ENCODE results near the gene ANKRD27.
"Not testable (repeated sequence)": the region's sequence is repeated elsewhere in the genome, so short reads cannot be mapped to it uniquely, and the experiment has no call there.

GRCh38 chr19:32571471-32572075 is 103.4 kb downstream of the ANKRD27 start:
- not testable (repeated sequence) for TF ChIP-seq ZNF274 (IDR thresholded peaks at IDR 0.05; ENCODE audit: low read length); ZNF274 (tag by site-specific recombination; IDR thresholded peaks at IDR 0.05; ENCODE audit: borderline replicate concordance); ZNF394 (tag by site-specific recombination; IDR thresholded peaks at IDR 0.05; ENCODE audit: borderline replicate concordance); CTCF (tag by site-specific recombination; IDR thresholded peaks at IDR 0.05); ZNF704 (tag by site-specific recombination; IDR thresholded peaks at IDR 0.05); YY1 (tag by site-specific recombination; IDR thresholded peaks at IDR 0.05); ZNF324 (tag by site-specific recombination; IDR thresholded peaks at IDR 0.05); ZNF580 (tag by site-specific recombination; IDR thresholded peaks at IDR 0.05); ZNF37A (tag by site-specific recombination; IDR thresholded peaks at IDR 0.05); SALL2 (tag by site-specific recombination; IDR thresholded peaks at IDR 0.05; ENCODE audit: borderline replicate concordance); MYNN (tag by site-specific recombination; IDR thresholded peaks at IDR 0.05; ENCODE audit: borderline replicate concordance); ZSCAN5A (tag by site-specific recombination; IDR thresholded peaks at IDR 0.05); SP2 (tag by site-specific recombination; IDR thresholded peaks at IDR 0.05)

All from HEK293 (cell line).